Activated CD4-positive, alpha-beta T cell treated with anti-CD3 and anti-CD28 coated beads for 1 hour (primary cell): Measurements from ENCODE around the gene STPG3.

Experiments
- DNase-seq: peaks from one replicate; pipeline ENCODE4 v3.0.0-alpha.2; 2020

The STPG3 gene

GRCh38 chr9:137267933-137268355 is 16.9 kb downstream of the STPG3 start:
- DNase-seq: no peak

DNA sequence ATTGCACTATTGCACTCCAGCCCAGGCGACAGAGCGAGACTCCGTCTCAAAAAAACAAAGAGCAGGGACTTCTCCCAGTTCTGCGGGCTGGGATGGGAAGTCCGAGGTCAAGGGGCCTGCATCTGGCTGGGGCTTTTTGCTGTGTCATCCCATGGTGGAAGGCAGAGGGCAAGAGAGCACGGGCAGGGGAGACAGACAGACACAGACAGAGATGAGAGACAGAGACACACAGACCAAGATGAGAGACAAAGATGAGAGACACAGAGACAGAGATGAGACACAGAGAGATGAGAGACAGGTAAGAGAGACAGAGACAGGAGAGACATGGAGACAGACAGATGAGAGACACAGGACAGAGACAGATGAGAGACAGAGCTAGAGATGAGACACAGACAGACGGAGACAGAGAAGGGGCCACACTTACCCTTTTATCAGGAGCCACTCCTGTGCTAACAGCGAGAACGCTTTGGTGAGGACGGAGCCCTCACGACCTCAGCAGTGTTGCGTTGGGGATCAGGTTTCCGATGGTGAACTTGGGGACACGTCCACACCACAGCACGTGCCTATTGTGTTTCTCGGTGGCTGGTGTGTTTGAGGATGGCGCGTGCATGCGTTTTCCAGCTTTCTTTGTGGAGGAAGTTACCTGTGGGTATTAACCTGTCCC is 17.6 kb downstream of the STPG3 start:
- no peak for DNase-seq

- no peak for DNase-seq
These were observed 18.2 kb downstream of the STPG3 start for GRCh38 chr9:137269231-137269772.

GRCh38 chr9:137270929-137271695 is 20.0 kb downstream of the STPG3 start:
- DNase-seq: no peak

DNA sequence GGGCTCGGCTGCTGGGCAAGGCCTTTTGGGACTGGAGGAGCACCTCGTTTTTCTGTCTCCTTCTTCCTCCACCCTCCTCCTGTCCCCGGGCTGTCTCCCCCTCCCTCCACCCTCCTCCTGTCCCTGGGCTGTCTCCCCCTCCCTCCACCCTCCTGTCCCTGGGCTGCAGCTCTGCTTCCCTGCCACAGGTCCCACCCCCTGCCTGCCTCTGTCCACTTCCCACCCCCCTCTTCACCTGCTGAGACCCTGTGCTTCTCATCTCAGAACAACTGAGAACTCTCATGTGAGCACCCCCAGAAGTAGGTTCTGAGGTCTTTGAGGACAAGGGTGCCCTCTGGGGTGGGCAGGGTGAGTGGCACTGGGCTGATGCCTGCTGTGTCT is 20.6 kb downstream of the STPG3 start:
- DNase-seq: no peak

DNA sequence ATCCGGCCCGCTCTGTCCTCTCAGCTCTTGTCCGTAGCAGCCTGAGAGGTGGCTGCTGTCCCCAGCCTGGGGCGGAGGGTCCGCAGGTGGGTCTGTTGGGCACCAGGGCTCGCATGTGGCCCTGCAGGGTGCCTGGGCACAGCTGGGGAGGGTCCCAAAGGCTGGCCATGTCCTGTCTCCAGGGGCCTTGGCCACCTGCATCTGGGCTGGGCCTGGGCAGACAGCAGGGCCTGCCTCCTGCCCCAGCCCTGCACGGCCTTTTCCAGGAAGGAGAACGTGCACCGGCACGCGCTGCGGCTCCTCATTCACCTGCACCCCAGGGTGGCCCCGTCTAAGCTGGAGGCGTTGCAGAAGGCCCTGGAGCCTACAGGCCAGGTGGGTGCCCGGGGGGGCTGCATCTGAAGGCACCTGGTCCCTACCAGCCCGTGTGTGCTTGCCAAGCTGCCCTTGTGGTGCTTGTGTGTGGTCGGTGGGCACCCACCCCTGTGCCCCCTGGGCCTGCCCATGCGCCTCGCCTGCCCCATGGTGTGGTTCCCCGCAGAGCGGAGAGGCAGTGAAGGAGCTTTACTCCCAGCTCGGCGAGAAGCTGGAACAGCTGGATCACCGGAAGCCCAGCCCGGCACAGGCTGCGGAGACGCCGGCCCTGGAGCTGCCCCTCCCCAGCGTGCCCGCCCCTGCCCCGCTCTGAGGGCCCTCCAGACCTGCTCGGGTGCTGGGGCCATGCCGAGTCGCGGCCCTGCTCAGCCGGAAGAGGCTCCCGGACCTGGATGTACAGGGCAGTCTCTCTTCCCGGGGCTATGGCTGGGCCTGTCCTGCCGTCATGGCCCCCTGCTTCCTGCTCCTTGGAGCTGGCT is 21.4 kb downstream of the STPG3 start:
- DNase-seq: no peak

DNA sequence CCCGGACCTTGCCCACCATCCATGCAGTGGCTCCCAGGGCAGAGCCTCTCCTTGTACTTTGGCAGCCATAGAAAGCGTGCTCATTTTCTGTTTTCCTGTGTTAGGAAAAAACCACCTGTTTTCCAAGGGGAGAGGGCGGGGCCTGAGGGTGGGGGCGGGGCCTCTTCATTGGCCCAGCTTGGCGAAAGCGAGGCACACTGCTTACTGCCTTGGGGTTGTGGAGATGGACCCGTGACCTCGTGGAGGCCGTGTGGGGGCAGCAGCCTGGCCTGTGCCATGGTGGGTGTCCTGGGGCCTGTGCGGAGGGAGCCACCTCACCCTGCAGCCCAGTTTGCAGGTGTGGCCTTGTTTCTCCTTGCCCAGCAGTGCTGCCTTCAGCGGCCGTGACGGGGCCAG is 22.0 kb downstream of the STPG3 start:
- no peak for DNase-seq

GRCh38 chr9:137273611-137274320 is 22.7 kb downstream of the STPG3 start:
- DNase-seq: no peak

DNA sequence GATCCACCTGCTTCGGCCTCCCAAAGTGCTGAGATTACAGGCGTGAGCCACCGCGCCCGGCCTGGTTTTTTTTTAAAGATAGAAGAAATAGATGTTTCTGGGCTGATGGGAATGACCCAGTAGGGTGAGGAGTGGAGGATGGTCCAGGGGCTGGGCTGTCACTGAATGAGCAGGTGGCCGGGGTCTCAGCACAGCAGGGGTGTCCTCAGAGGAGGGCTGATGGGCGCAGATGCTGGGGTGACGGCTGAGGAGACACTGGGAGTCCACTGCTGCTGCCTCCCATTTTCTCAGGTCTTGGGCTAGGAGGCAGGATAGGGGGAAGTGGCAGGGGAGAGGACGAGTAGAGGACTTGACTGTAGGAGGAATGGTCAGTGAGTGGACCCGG is 24.1 kb downstream of the STPG3 start:
- no peak for DNase-seq

- DNase-seq: no peak
These were observed 24.7 kb downstream of the STPG3 start for GRCh38 chr9:137275588-137276472.

- no peak for DNase-seq
These were observed 25.6 kb downstream of the STPG3 start for GRCh38 chr9:137276473-137277328.

- no peak for DNase-seq
These were observed 26.4 kb downstream of the STPG3 start, which contains the start of gene TOR4A for GRCh38 chr9:137277329-137278041. TSS of gene TOR4A (plus strand) at chr9:137277726. CDS start at chr9:137278690, 964 bp downstream.

DNA sequence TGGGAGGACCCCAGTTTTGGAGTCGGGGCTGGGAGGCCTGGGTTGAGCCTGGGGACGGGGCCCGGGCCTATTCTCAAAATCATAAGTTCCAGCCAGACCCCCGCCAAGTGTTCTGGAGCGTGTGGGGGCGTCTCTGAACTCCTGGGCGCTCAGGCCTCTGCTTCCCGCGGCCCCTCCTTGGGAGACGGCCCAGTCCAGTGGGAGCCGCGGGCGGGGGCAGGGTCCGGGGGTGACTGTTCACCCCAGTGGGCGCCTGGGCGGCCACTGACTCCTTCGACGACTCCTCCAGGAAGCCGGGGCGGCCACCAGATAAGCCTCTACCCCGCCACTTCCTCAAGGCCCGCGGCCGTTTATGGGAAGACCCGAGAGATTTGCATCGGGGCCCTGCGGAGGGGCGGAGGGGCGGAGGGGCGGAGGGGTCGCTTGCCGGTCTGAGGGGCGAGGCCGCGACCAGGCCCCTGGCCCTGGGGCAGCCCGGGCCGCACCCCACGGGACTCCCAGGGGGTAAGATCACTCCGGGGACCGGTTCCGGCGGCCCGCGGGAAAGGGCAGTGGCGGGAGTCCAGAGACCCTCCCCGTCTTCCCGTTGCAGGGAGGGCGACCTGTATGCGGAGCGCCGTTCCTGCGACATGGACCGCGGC is 27.1 kb downstream of the STPG3 start:
- no peak for DNase-seq

- no peak for DNase-seq
These were observed 27.9 kb downstream of the STPG3 start for GRCh38 chr9:137278721-137279711.

- no peak for DNase-seq
These were observed 28.8 kb downstream of the STPG3 start for GRCh38 chr9:137279741-137280473.

DNA sequence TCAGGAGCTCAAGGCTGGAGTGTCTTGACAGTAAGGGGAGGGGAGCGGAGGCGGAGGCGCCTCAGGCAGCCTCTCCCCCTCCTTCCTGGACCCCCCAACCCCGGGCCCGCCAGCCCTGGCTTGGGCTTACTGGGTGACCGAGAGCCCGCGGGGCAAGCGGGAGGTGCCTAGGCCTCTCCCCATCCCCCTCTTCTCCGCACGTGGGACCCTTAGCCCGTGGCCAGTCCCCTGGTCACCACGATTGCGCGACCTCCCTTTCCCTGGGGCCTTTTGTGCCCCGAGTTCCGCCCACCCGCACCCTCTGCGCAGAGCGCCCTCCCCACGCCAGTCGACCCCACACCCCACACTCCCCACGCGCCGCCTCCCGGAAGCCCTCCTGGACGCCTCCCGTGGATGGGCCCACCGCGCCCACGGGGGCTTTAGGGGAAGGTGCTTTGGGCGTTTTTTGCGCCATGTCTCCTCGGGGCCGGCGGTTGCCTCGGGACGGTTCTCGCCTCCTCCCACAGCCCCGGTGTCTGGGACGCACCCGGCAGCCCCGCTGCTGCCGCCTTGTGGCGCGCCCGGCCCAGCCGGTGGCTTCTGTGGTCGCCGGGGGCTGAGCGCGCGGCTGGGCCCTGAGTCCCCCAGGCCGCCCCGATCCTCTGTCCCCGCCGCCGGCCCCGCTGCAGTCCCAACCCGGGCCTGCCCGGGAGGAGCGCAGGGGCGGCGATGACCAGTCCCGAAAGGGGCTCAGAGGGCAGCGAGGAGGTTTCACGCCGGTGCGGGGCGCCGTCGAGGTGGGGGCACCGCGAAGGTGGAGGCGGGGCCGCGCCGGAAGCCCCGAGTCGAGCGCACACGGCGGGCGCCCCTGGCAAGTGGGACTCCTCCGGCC is 29.6 kb downstream of the STPG3 start:
- no peak for DNase-seq
